Hepatocyte (in vitro differentiated cells): ENCODE measurements around the gene ACSBG1. TPM values are rescaled to one million over a fixed set of nuclear protein-coding genes. Genes with fewer than 3 reads are reported as not detected.
"Not testable (repeated sequence)": the region's sequence is repeated elsewhere in the genome, so short reads cannot be mapped to it uniquely, and the experiment has no call there.

Experiments
- DNase-seq: peaks from one replicate; pipeline ENCODE4 v3.0.0-alpha.2; 2016; ENCODE audit warnings: low spot score
- H2AFZ ChIP-seq: fragments of 200-600 bp; sonication (generic); 2 replicates; pipeline ENCODE4 v1.6.0; 2016; ENCODE audit warnings: antibody characterized with exemption, mild to moderate bottlenecking
- H3K27ac ChIP-seq: fragments of 200-600 bp; sonication (generic); 2 replicates; pipeline ENCODE4 v1.5.1; 2016; ENCODE audit warnings: mild to moderate bottlenecking
- H3K27me3 ChIP-seq: fragments of 200-600 bp; sonication (generic); 2 replicates; pipeline ENCODE4 v1.6.1; 2016
- H3K36me3 ChIP-seq: fragments of 200-600 bp; sonication (generic); replicated peaks from 2 replicates; pipeline ENCODE4 v1.5.1; 2016; ENCODE audit warnings: low read depth; ENCODE audit not compliant: insufficient read depth
- H3K4me1 ChIP-seq: fragments of 200-600 bp; sonication (generic); 2 replicates; pipeline ENCODE4 v1.5.1; 2016; ENCODE audit warnings: mild to moderate bottlenecking, moderate library complexity; ENCODE audit not compliant: insufficient read depth
- H3K4me2 ChIP-seq: fragments of 200-600 bp; sonication (generic); 2 replicates; pipeline ENCODE4 v1.6.0; 2016
- H3K4me3 ChIP-seq: fragments of 200-600 bp; sonication (generic); 2 replicates; pipeline ENCODE4 v1.5.1; 2016; ENCODE audit warnings: mild to moderate bottlenecking
- H3K79me2 ChIP-seq: fragments of 200-600 bp; sonication (generic); 2 replicates; pipeline ENCODE4 v1.6.0; 2017; ENCODE audit warnings: mild to moderate bottlenecking
- H3K9me2 ChIP-seq: fragments of 200-600 bp; sonication (generic); replicated peaks from 2 replicates; pipeline ENCODE4 v1.6.0; 2017; ENCODE audit warnings: mild to moderate bottlenecking; ENCODE audit not compliant: insufficient read depth
- H3K9me3 ChIP-seq: fragments of 200-600 bp; sonication (generic); 2 replicates; pipeline ENCODE4 v1.5.1; 2016; ENCODE audit warnings: low read depth, mild to moderate bottlenecking
- H4K20me1 ChIP-seq: fragments of 200-600 bp; sonication (generic); 2 replicates; pipeline ENCODE4 v1.6.0; 2016; ENCODE audit warnings: mild to moderate bottlenecking; ENCODE audit not compliant: insufficient read depth, poor library complexity, severe bottlenecking
- CTCF ChIP-seq: fragments of 200-600 bp; sonication (generic); IDR thresholded peaks from 2 replicates; pipeline ENCODE4 v1.5.1; 2016; ENCODE audit warnings: antibody characterized with exemption, mild to moderate bottlenecking; ENCODE audit not compliant: poor library complexity
- EZH2 ChIP-seq: fragments of 200-600 bp; sonication (generic); IDR thresholded peaks from 2 replicates; pipeline ENCODE4 v1.6.1; 2016; ENCODE audit warnings: antibody characterized with exemption, mild to moderate bottlenecking, borderline replicate concordance
- EZH2phosphoT487 ChIP-seq: fragments of 200-600 bp; sonication (generic); IDR thresholded peaks from one replicate; pipeline ENCODE4 v1.6.1; 2018; ENCODE audit warnings: antibody characterized with exemption, mild to moderate bottlenecking, low read depth, moderate library complexity; ENCODE audit not compliant: unreplicated experiment, severe bottlenecking
- WGBS: methylation state at CpG from one replicate; pipeline ENCODE4 v1.1.6; 2016; ENCODE audit warnings: low lambda C conversion rate; ENCODE audit errors: missing lambda C conversion rate; 5-methylcytosine and 5-hydroxymethylcytosine counted together
- polyA plus RNA-seq: library from polyadenylated mRNA; unstranded; fragments of >200 nt; fragmentation: Nextera tagmentation; extraction: Ambion mirVana; gene quantifications from 2 replicates; pipeline ENCODE4 v1.2.1, GENCODE V29; 2016
- total RNA-seq: library from RNA; depleted of rRNA; stranded (reverse); fragments of >200 nt; gene quantifications from 2 replicates; pipeline ENCODE4 v1.2.3, GENCODE V29; 2014

The ACSBG1 gene
- total and polyA plus RNA-seq, 2 experiments from 2014 or later, result 0.10 to 0.93 TPM

DNA sequence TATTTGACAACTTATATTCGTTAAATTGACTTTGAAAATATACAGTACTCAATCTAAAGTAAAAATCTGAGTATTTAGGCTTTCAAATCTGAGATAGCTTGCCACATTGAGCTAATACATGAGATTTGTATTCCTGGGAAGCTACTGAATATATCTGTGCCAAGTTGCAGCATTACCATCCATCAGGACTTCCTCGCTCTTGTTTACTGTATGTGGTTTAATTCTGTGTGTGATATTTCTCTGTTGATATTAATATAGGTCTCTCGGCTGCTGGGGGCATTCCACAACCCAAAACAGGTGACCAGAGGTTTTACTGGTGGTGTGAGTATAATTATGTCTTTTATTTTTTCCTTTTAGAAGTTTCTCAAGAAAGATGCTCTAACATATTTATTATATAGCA lies 79.4 kb downstream of the ACSBG1 start:
- 87% methylated on average over 3 of the region's 3 CpGs for WGBS
- no peaks in the 10 kb centered on the region for H3K9me2 ChIP-seq
- peaks cover 56% of the 10 kb centered on the region for H3K79me2 ChIP-seq
- H3K4me3 ChIP-seq, result no peak overlapping the region
- no peaks in the 10 kb centered on the region for H3K4me1 ChIP-seq
- H2AFZ ChIP-seq, result no peak overlapping the region
- H3K4me2 ChIP-seq, result no peak overlapping the region
- DNase-seq, result no peak
- TF ChIP-seq EZH2, result no peak
- no peak for TF ChIP-seq EZH2phosphoT487
- TF ChIP-seq CTCF, result no peak
- H4K20me1 ChIP-seq, result no peaks in the 10 kb centered on the region
- no peaks in the 10 kb centered on the region for H3K9me3 ChIP-seq
- no peak overlapping the region for H3K27ac ChIP-seq
- H3K36me3 ChIP-seq, result peaks cover 6% of the 10 kb centered on the region
- no peaks in the 10 kb centered on the region for H3K27me3 ChIP-seq

GRCh38 chr15:78151075-78151474 lies 83.3 kb downstream of the ACSBG1 start:
- H3K4me2 ChIP-seq, result peak overlapping the region; percentile 96
- H3K9me3 ChIP-seq, H3K4me3 ChIP-seq, H3K27me3 ChIP-seq, H3K27ac ChIP-seq, H2AFZ ChIP-seq, DNase-seq, H3K9me2 ChIP-seq, H4K20me1 ChIP-seq, H3K36me3 ChIP-seq, H3K4me1 ChIP-seq: not testable (repeated sequence)
- WGBS, result 98% methylated on average over 8 of the region's 8 CpGs
- peaks cover 57% of the 10 kb centered on the region for H3K79me2 ChIP-seq

GRCh38 chr15:78149805-78150751 lies 84.3 kb downstream of the ACSBG1 start:
- Histone ChIP-seq H3K36me3 (no peaks in the 10 kb centered on the region), H3K4me3 (peak overlapping the region; percentile 56), H3K9me3 (no peaks in the 10 kb centered on the region), H3K79me2 (peaks cover 57% of the 10 kb centered on the region), H4K20me1 (no peaks in the 10 kb centered on the region), H3K4me2 (peak overlapping the region; percentile 96), H3K9me2 (no peaks in the 10 kb centered on the region), H3K27ac (peak overlapping the region; percentile 38), H3K4me1 (peaks cover 11% of the 10 kb centered on the region), H3K27me3 (no peaks in the 10 kb centered on the region), H2AFZ (no peak overlapping the region)
- TF ChIP-seq EZH2phosphoT487, result no peak
- no peak for TF ChIP-seq CTCF
- no peak for TF ChIP-seq EZH2
- DNase-seq, result no peak
- 11% methylated on average over 20 of the region's 20 CpGs for WGBS

- H3K79me2 ChIP-seq, result peaks cover 49% of the 10 kb centered on the region
- peak within 1 kb of the TSS; percentile 42 for H2AFZ ChIP-seq
These were observed 85.1 kb downstream of the ACSBG1 start, which contains the start of gene IDH3A for GRCh38 chr15:78149068-78149804. Gene IDH3A, plus strand, starts transcription at chr15:78149362. Its CDS starts 42 bp downstream, at chr15:78149404.

More at GRCh38 chr15:78149068-78149804, 85.1 kb downstream of the ACSBG1 start, which contains the start of gene IDH3A:
- DNase-seq, result peak; percentile 100
- Histone ChIP-seq H3K9me3 (no peaks in the 10 kb centered on the region), H3K27me3 (no peaks in the 10 kb centered on the region), H3K27ac (peak within 1 kb of the TSS; percentile 81), H3K4me1 (peaks cover 11% of the 10 kb centered on the region), H4K20me1 (no peaks in the 10 kb centered on the region), H3K4me3 (peak within 1 kb of the TSS; percentile 56), H3K36me3 (no peaks in the 10 kb centered on the region), H3K4me2 (peak within 1 kb of the TSS; percentile 96), H3K9me2 (no peaks in the 10 kb centered on the region)
- no peak for TF ChIP-seq EZH2
- TF ChIP-seq EZH2phosphoT487, result no peak
- TF ChIP-seq CTCF, result no peak
- 1% methylated on average over 30 of the region's 79 CpGs for WGBS
